HTR-8/SVneo (cell line): ENCODE measurements around the gene GAGE12J.
"Not testable (repeated sequence)": the region's sequence is repeated elsewhere in the genome, so short reads cannot be mapped to it uniquely, and the experiment has no call there.

Experiments used
- DNase-seq: peaks from one replicate; pipeline ENCODE4 v3.0.0; 2011; ENCODE audit warnings: low spot score, mixed read lengths; ENCODE audit not compliant: insufficient read length
- FAIRE-seq: peaks from 2 replicates; lab custom pipeline; 2011; peaks lifted over from hg19 to GRCh38; lab: Jason Lieb, UNC

GAGE12J gene

DNA sequence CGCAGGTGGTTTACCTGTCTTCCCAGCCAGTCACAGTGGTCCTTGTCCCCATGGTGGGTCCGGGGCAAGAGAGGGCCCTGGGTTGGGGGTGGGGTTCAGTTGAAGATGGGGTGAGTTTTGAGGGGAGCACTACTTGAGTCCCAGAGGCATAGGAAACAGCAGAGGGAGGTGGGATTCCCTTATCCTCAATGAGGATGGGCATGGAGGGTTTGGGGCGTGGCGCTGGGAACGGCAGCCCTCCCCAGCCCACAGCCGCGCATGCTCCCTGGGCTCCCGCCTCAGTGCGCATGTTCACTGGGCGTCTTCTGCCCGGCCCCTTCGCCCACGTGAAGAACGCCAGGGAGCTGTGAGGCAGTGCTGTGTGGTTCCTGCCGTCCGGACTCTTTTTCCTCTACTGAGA lies at the start of gene GAGE12J:
TSS of gene GAGE12J (plus strand) at position 301 of the 400 bp plus-strand sequence. CDS start 1,157 bp downstream, outside the sequence.
- DNase-seq, FAIRE-seq: not testable (repeated sequence)

DNA sequence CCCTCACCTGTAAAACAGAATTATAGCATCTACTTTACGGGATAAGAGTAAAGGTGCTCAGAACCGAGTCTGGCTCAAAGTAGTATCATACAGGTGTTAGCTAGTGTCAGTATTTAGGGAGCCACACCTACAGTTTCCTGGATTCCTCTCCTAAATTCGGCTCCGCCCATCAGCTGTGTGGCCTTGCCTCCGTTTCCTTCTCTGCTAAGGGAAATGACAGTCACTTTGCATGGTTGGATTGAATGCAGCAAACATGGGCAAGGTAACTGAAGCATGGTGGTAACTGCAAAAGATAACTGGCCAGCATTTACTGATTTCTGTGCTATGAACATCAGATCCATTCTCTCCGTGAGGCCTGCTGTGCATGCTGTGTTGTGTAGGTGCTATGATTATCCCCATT lies 49.4 kb upstream of the GAGE12J start:
- FAIRE-seq: no peak
- no peak for DNase-seq

GRCh38 chrX:49273181-49273727 lies 48.6 kb upstream of the GAGE12J start:
- FAIRE-seq: no peak

DNA sequence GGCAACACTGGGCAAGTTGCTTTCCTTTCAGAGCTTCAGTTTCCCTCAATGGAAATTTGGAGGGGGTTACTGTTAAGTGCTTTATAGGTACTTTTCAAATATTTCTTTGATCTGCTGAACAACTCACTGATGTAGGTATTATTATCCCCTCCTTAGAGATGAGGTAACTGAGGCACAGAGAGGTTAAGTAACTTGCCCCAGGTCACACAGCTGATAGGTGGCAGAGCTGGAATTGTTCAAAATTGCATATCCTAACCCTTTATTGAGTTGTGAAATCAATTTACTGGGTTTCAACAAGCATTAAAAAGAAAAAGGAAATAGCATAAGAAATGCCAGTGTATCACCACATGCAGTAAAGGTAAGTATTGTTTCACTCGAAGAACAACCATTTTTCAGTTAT lies 45.6 kb upstream of the GAGE12J start:
- FAIRE-seq (no peak), DNase-seq (no peak)

More at GRCh38 chrX:49273181-49273727, 48.6 kb upstream of the GAGE12J start:
- no peak for DNase-seq

DNA sequence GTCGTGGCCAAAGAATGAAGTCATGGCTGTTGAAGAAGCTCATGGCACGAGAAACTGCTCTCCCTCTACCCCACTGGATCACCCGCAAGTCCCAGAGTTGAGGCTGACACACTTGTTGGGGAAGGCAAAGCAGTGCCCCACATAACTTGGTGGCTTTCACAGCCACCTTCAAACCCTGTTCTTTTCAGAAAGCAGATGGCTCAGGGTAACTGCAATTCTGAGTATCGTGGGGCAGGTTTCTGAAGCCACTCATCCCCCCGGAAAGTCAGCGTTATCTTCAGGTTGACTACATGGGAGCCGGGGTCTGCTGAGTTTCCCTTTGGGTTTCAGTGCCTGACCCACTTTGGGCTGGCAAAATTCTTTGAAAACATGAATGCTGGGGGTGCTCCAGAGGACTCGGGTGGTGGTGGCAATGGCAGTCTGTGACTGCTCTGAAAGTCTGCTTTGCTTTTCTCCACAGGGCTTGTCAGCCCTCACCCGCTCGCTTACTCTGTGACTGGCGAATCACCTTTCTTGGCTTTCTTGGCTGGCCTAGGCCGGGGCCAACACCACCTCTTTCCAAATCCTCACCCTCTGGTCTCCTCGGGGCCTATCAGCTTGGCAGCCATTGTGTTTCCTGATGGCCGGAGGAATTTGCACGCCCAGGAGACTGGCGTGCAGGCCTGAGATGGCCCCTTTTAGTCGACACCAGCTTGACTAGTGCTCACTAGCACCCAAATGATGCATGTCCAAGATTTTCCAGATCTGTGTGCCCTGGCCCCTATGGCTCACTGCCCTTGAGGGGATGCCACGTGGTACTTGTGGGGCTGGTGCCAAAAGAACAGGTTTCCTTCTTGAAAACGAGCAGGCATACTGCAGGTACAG lies 44.9 kb upstream of the GAGE12J start:
- FAIRE-seq (no peak), DNase-seq (no peak)

DNA sequence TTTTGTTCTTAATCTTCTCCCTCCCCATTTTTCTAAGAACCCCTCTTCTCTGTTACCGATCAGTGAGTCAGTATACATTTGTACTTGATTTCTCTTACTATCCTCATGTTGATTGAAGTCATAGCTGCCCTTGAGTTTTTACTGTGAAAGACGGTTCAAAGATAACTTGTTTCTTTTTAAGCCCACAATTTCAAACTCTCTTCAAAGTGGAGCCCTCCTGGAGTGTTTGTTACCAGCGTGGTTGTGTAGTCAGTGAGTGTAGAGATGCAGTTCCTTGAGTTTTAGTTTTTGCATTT lies 44.4 kb upstream of the GAGE12J start:
- FAIRE-seq (no peak), DNase-seq (no peak)

DNA sequence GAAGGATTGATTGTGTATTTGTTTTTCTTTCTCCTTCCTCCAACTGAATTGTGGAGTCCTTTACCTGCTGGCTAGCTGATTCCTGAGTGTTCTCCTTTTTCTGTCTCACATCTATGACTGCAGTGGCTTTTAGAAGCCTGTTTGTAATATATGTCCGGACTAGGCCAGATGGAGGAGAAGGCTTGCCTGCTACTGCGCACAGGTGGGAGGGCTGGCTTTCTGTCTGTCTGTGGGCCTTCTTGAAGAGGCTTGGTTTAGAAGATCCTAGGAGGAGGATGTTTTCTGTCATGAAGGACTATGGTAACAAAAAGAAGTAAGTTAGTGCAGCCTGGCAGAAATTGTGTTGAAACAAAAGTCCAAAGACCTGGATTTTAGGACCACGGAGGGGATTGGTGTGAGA lies 43.8 kb upstream of the GAGE12J start:
- DNase-seq: no peak
- FAIRE-seq: no peak

GRCh38 chrX:49282647-49283011 lies 39.2 kb upstream of the GAGE12J start:
- FAIRE-seq (no peak), DNase-seq (peak; percentile 9)

- DNase-seq: no peak
- FAIRE-seq: no peak
Measured at GRCh38 chrX:49284212-49284611, 37.6 kb upstream of the GAGE12J start.

DNA sequence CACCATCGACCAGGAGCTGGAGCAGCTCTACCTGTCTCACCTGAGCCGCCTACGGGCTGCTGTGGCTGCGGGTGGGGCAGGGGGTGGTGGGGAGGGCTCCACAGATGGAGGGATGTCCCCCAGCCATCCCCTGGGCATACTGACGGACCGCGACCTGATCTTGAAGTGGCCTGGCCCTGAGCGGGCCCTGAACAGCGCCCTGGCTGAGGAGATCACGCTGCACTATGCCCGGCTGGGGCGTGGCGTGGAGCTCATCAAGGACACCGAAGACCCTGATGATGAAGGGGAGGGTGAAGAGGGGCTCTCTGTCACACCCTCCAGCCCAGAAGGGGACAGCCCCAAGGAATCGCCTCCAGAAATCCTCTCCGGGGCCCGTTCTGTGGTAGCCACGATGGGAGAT lies 35.7 kb upstream of the GAGE12J start:
- FAIRE-seq (no peak), DNase-seq (no peak)

DNA sequence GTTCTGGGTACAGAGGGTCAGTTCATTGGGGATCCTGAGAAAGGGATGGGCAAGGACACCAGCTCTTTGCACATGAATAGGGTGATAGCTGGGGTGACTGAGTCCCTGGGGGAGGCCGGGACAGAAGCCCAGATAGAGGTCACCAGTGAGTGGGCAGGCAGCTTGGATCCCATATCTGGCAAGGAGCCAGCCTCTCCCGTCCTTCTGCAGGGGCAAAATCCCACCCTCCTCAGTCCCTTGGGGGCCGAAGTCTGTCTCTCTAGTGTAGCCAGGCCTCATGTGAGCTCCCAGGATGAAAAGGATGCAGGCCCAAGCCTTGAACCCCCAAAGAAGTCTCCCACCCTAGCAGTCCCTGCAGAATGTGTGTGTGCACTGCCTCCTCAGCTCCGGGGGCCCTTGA lies 35.3 kb upstream of the GAGE12J start:
- FAIRE-seq (no peak), DNase-seq (no peak)

DNA sequence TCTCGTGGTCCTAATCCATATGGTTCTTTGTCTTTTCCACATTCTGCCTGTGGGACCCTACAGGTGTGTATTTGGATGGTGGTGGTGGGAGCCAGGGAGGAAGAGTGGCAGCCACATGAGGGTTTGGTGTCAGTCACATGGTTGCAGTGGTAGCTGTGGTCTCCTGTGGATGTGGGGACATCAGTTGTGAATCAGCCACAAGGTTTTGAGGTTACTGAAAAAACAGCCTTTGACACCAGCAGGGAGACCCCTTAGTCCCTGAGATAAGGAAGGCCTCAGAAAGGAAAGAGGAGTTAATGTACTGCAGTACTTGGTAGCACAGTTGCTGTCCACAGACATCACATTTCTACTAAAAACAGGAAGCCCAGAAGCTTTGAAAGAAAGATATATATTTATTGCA lies 34.2 kb upstream of the GAGE12J start:
- FAIRE-seq (no peak), DNase-seq (no peak)

DNA sequence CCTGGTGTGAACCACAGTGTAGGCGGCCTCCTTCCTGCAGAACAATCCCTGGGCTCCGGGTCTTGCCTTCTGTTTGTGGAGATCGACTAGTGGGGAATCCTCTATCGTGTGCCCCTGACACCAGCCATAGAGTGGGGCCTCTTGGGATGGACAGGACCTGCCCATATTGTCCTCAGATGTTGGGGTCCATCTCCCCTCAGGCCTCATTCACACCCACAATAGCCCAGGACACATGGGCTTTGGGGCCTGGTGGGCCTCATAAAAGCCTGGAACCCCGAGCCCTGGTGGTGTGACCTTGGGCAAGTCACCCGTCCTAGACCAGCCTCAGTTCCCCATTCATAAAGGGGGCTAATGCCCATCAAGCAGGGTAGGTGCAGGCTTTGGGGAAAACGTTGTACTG lies 31.6 kb upstream of the GAGE12J start:
- FAIRE-seq (no peak), DNase-seq (no peak)

- DNase-seq: peak; percentile 14
- FAIRE-seq: no peak
Measured at GRCh38 chrX:49291615-49292337, 30.1 kb upstream of the GAGE12J start.

DNA sequence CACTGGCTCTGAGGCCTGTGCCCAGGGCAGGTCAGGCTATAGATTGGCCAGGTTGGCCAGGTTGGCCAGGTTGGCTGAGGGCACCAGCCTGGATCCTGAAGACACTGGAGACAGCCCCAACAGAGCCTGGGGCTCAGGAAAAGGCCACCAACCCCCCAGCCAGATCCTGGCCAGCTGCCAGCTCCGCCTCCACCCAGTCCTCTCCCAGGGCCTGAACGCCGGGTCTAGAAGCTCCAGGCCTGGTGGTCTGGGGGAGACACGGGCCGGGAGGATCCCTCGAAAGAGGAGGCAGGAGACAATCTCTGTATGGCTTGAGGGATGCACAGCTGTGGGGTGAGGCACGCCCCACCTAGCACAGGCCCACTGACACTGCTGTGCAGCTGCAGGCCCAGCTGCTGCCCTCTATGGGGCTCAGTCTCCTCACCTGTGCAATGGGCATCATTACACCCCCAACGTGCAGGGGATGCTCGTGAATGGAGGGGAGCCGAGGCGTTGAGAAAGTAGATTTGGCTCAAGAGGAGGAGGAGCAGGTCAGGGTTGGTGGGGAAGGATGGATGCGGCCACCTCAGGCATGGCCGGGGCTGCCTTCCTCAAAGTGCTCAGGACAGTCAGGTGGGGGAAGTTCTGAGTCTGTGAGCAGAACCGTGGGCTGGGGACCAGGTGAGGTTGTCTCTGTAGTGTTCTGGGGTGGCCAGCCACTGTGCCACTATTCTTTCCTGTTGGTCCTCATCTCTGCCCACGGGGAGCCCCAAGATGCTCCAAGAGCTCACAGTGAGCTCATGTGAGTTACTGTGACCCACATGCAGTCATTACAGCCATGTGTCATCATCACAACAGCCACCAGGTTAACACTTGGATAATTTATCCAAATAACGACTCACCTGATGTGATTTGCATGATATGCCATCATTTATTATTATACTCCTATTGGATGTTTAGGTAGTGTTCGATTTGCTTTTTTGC lies 29.2 kb upstream of the GAGE12J start:
- no peak for FAIRE-seq
- DNase-seq: no peak

GRCh38 chrX:49299293-49299692 lies 22.5 kb upstream of the GAGE12J start:
- not testable (repeated sequence) for DNase-seq, FAIRE-seq

GRCh38 chrX:49300703-49301102 lies 21.1 kb upstream of the GAGE12J start:
- no peak for FAIRE-seq
- no peak for DNase-seq

DNA sequence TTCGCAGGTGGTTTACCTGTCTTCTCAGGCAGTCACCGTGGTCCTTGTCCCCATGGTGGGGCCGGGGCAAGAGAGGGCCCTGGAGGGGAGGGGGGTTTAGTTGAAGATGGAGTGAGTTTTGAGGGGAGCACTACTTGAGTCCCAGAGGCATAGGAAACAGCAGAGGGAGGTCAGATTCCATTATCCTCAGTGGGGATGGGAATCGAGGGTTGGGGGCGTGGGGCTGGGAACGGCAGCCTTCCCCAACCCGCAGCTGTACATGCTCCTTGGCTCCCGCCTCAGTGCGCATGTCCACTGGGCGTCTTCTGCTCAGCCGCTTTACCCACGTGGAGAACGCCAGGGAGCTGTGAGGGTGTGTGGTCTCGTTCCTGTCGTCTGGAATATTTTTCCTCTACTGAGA lies 18.5 kb upstream of the GAGE12J start, which contains the start of gene GAGE10:
TSS of gene GAGE10 (plus strand) at position 301 of the 400 bp plus-strand sequence. CDS start 1,214 bp downstream, outside the sequence.
- no peak for FAIRE-seq
- DNase-seq: no peak

DNA sequence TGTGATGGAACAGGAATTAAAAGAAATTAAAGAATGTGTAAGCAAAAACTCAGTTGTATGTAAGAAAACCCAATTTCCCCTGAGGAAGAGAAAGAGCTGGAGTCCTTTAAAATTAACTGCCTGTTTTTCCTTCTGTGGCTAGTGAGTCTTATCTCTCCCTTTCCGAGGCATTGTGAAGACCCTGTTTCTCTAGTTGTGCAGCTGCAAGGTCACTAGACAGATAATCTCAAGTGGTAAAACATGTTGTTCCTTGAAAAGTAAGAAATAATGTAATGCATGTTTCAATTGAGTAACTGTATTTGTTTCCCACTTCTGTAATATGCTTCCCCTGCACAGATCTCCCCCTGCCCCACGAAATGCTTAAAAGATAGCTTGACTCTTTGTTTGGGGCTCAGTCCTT lies 14.1 kb upstream of the GAGE12J start:
- not testable (repeated sequence) for FAIRE-seq

More for the DNA sequence above, 14.1 kb upstream of the GAGE12J start:
- not testable (repeated sequence) for DNase-seq
